ENCODE data around the gene OLFM4. TPM values are rescaled to one million over a fixed set of nuclear protein-coding genes. Genes with fewer than 3 reads are reported as not detected.

OLFM4 gene
- total and polyA plus RNA-seq, 2 experiments from 2014 or later: not detected

DNA sequence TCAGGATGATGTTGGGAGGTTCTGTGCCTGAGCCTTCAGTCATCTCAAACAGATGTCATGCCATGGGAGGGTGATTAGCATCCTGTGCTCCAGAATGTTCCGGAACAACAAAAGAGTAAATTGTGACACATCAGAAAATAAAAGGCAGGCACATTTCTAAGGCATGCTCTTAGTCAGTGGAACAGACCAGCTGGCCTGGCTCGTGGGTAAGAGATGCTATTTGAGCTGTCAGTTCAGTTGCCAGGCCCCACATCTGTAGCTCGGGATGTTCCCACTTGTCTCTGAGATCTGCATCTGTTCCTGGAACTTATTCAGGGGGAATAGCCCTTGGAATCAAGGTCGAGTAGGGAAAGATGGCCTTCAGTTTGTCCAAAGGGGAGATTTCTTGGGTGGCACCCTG is 26.0 kb downstream of the OLFM4 start:
- H3K4me3 Mint-ChIP-seq: no peak overlapping the region
- Histone ChIP-seq H3K4me2 (no peak overlapping the region), H3K79me2 (replicated peaks; ENCODE audit: insufficient read depth) (no peaks in the 10 kb centered on the region), H3K27ac (ENCODE audit: low read depth) (no peak overlapping the region), H4K20me1 (replicated peaks; ENCODE audit: insufficient read depth) (no peaks in the 10 kb centered on the region), H2AFZ (no peak overlapping the region), H3K4me3 (no peak overlapping the region), H3K9me2 (ENCODE audit: insufficient read depth) (peaks cover 26% of the 10 kb centered on the region), H3K4me1 (ENCODE audit: insufficient read depth) (no peaks in the 10 kb centered on the region), H3K36me3 (ENCODE audit: insufficient read depth) (no peaks in the 10 kb centered on the region), H3K27me3 (ENCODE audit: insufficient read depth) (no peaks in the 10 kb centered on the region), H3F3A (replicated peaks; ENCODE audit: low read depth) (no peaks in the 10 kb centered on the region)
- H3K4me1 Mint-ChIP-seq: peaks cover 4% of the 10 kb centered on the region; the same call in 2 of the 3 replicates
- no peak for TF ChIP-seq JUNB (IDR thresholded peaks at IDR 0.05; ENCODE audit: unreplicated experiment)
- TF ChIP-seq ZNF331 (CRISPR knock-in tag; IDR thresholded peaks at IDR 0.05; ENCODE audit: low read depth): no peak
- no peak for TF ChIP-seq CREB1 (CRISPR knock-in tag; IDR thresholded peaks at IDR 0.05; ENCODE audit: low read depth)
- no peak for TF ChIP-seq NANOG (IDR thresholded peaks at IDR 0.05; ENCODE audit: borderline replicate concordance)
- TF ChIP-seq ZNF114 (CRISPR knock-in tag; IDR thresholded peaks at IDR 0.05): no peak
- TF ChIP-seq, protein P1, sequence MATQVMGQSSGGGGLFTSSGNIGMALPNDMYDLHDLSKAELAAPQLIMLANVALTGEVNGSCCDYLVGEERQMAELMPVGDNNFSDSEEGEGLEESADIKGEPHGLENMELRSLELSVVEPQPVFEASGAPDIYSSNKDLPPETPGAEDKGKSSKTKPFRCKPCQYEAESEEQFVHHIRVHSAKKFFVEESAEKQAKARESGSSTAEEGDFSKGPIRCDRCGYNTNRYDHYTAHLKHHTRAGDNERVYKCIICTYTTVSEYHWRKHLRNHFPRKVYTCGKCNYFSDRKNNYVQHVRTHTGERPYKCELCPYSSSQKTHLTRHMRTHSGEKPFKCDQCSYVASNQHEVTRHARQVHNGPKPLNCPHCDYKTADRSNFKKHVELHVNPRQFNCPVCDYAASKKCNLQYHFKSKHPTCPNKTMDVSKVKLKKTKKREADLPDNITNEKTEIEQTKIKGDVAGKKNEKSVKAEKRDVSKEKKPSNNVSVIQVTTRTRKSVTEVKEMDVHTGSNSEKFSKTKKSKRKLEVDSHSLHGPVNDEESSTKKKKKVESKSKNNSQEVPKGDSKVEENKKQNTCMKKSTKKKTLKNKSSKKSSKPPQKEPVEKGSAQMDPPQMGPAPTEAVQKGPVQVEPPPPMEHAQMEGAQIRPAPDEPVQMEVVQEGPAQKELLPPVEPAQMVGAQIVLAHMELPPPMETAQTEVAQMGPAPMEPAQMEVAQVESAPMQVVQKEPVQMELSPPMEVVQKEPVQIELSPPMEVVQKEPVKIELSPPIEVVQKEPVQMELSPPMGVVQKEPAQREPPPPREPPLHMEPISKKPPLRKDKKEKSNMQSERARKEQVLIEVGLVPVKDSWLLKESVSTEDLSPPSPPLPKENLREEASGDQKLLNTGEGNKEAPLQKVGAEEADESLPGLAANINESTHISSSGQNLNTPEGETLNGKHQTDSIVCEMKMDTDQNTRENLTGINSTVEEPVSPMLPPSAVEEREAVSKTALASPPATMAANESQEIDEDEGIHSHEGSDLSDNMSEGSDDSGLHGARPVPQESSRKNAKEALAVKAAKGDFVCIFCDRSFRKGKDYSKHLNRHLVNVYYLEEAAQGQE (IDR thresholded peaks at IDR 0.05; ENCODE audit: unreplicated experiment): no peak
- TF ChIP-seq POLR2AphosphoS5 (IDR thresholded peaks at IDR 0.05; ENCODE audit: low read depth): no peak
- TF ChIP-seq, protein P2, sequence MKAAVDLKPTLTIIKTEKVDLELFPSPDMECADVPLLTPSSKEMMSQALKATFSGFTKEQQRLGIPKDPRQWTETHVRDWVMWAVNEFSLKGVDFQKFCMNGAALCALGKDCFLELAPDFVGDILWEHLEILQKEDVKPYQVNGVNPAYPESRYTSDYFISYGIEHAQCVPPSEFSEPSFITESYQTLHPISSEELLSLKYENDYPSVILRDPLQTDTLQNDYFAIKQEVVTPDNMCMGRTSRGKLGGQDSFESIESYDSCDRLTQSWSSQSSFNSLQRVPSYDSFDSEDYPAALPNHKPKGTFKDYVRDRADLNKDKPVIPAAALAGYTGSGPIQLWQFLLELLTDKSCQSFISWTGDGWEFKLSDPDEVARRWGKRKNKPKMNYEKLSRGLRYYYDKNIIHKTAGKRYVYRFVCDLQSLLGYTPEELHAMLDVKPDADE (IDR thresholded peaks at IDR 0.05): no peak
- TF ChIP-seq STAT1 (IDR thresholded peaks at IDR 0.05; ENCODE audit: unreplicated experiment): no peak
- no peak for TF ChIP-seq EZH2phosphoT487 (IDR thresholded peaks at IDR 0.05; ENCODE audit: unreplicated experiment)
- TF ChIP-seq EZH2 (IDR thresholded peaks at IDR 0.05; ENCODE audit: low read depth, unreplicated experiment): no peak
- TF ChIP-seq, protein P3, sequence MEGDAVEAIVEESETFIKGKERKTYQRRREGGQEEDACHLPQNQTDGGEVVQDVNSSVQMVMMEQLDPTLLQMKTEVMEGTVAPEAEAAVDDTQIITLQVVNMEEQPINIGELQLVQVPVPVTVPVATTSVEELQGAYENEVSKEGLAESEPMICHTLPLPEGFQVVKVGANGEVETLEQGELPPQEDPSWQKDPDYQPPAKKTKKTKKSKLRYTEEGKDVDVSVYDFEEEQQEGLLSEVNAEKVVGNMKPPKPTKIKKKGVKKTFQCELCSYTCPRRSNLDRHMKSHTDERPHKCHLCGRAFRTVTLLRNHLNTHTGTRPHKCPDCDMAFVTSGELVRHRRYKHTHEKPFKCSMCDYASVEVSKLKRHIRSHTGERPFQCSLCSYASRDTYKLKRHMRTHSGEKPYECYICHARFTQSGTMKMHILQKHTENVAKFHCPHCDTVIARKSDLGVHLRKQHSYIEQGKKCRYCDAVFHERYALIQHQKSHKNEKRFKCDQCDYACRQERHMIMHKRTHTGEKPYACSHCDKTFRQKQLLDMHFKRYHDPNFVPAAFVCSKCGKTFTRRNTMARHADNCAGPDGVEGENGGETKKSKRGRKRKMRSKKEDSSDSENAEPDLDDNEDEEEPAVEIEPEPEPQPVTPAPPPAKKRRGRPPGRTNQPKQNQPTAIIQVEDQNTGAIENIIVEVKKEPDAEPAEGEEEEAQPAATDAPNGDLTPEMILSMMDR (conservative IDR thresholded peaks at IDR 0.05; ENCODE audit: low read depth in 2 of 2): no peak
- TF ChIP-seq, protein P4, sequence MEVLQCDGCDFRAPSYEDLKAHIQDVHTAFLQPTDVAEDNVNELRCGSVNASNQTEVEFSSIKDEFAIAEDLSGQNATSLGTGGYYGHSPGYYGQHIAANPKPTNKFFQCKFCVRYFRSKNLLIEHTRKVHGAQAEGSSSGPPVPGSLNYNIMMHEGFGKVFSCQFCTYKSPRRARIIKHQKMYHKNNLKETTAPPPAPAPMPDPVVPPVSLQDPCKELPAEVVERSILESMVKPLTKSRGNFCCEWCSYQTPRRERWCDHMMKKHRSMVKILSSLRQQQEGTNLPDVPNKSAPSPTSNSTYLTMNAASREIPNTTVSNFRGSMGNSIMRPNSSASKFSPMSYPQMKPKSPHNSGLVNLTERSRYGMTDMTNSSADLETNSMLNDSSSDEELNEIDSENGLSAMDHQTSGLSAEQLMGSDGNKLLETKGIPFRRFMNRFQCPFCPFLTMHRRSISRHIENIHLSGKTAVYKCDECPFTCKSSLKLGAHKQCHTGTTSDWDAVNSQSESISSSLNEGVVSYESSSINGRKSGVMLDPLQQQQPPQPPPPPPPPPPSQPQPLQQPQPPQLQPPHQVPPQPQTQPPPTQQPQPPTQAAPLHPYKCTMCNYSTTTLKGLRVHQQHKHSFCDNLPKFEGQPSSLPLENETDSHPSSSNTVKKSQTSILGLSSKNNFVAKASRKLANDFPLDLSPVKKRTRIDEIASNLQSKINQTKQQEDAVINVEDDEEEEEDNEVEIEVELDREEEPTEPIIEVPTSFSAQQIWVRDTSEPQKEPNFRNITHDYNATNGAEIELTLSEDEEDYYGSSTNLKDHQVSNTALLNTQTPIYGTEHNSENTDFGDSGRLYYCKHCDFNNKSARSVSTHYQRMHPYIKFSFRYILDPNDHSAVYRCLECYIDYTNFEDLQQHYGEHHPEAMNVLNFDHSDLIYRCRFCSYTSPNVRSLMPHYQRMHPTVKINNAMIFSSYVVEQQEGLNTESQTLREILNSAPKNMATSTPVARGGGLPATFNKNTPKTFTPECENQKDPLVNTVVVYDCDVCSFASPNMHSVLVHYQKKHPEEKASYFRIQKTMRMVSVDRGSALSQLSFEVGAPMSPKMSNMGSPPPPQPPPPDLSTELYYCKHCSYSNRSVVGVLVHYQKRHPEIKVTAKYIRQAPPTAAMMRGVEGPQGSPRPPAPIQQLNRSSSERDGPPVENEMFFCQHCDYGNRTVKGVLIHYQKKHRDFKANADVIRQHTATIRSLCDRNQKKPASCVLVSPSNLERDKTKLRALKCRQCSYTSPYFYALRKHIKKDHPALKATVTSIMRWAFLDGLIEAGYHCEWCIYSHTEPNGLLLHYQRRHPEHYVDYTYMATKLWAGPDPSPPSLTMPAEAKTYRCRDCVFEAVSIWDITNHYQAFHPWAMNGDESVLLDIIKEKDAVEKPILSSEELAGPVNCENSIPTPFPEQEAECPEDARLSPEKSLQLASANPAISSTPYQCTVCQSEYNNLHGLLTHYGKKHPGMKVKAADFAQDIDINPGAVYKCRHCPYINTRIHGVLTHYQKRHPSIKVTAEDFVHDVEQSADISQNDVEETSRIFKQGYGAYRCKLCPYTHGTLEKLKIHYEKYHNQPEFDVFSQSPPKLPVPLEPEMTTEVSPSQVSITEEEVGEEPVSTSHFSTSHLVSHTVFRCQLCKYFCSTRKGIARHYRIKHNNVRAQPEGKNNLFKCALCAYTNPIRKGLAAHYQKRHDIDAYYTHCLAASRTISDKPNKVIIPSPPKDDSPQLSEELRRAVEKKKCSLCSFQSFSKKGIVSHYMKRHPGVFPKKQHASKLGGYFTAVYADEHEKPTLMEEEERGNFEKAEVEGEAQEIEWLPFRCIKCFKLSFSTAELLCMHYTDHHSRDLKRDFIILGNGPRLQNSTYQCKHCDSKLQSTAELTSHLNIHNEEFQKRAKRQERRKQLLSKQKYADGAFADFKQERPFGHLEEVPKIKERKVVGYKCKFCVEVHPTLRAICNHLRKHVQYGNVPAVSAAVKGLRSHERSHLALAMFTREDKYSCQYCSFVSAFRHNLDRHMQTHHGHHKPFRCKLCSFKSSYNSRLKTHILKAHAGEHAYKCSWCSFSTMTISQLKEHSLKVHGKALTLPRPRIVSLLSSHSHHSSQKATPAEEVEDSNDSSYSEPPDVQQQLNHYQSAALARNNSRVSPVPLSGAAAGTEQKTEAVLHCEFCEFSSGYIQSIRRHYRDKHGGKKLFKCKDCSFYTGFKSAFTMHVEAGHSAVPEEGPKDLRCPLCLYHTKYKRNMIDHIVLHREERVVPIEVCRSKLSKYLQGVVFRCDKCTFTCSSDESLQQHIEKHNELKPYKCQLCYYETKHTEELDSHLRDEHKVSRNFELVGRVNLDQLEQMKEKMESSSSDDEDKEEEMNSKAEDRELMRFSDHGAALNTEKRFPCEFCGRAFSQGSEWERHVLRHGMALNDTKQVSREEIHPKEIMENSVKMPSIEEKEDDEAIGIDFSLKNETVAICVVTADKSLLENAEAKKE (CRISPR knock-in tag; IDR thresholded peaks at IDR 0.05): no peak
- H3K36me3 Mint-ChIP-seq (ENCODE audit: low read depth): no peaks in the 10 kb centered on the region
- ATAC-seq (no peak), DNase-seq (ENCODE audit: low spot score) (no peak)
- no peaks in the 10 kb centered on the region; the same call in 2 of the 3 replicates for H3K9me3 Mint-ChIP-seq
- no peak overlapping the region for H3K27ac Mint-ChIP-seq
- no peaks in the 10 kb centered on the region for H3K27me3 Mint-ChIP-seq (ENCODE audit: insufficient read depth, low read depth, poor library complexity)
